RKO (cell line): ENCODE measurements around the gene BIN2.

Source experiments
- DNase-seq: peaks from one replicate; pipeline ENCODE4 v3.0.0-alpha.2; 2016; ENCODE audit warnings: low spot score

Gene BIN2

GRCh38 chr12:51254536-51254935, 69.4 kb downstream of the BIN2 start:
- DNase-seq = no peak

- DNase-seq = no peak
Observed at GRCh38 chr12:51253276-51253675, 70.7 kb downstream of the BIN2 start.

GRCh38 chr12:51247523-51248206, 76.3 kb downstream of the BIN2 start:
- no peak for DNase-seq

DNA sequence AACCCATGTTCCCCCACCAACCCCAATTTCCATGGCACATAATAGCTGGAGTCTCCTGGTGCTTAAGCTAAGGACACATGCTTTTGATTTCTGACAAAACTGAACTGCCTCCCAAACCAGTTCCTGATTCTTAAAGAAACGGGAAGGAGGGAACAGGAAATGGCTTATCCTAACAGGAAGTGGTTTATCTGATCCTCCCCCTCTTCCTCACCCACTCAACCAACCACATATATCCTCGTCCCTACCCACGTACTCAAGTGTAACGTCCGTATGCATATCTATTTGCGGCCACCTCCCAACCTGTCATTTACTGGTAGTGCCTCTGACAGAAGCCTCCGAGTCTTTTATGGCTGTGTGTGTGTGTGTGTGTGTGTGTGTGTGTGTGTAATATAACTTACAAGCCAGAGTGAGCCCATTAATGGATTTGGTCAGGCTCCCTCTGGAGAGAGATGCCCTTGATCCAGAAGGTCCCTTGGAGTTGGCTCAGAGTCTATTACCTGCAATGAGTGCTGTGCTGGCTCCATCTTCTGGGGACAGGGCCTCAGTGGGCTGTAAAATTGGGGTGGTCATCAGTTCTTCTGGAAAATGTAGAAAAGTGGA, 77.6 kb downstream of the BIN2 start:
- DNase-seq = no peak

DNA sequence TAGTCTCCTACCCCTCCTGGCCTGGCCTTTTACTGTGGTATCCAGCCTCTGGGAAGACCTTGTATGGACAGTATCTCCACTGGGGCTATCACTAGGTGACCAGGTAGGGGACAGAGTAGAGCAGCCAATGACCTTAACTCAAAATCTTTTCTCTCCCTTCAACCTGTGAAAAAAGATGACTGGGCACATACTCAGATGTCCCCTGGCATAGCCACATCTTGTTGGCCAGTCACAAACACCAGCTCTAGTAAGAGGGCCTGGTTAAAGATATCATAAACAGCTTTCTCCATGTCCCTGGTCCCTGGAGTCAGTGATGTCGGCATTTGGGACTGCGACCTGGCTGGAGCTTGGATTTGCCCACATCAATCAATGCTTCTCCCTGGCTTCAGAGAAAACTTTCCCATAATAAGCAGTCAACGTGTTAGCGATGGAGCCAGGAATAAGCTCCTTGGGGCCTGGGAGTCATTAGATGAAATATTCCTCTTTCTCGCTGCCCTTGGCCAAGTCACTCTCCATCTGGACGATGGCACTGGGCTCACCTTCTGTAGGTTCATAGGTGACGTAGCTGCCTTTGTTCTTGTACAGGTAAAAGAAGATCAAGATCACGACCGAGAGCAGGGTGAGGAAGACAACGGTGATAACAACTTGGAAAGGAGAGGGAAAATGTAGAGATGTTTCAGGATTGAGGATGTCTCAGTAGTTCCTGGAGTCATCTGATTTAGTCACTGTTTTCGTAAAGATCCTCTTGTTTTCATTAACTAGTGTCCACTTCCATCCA, 78.3 kb downstream of the BIN2 start:
- no peak for DNase-seq

DNA sequence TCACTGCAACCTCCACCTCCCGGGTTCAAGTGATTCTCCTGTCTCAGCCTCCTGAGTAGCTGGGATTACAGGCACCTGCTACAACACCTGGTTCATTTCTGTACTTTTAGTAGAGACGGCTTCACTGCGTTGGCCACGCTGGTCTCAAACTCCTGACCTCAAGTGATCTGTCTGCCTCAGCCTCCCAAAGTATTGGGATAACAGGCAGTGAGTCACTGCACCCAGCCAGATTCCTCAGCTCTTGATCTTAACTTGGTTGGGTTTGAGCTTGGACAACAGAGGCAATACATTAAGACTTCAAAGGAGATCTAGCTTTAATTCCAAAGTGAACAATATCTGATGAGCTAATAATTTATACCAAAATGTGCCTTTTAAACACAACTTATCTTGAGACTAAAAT, 79.7 kb downstream of the BIN2 start:
- DNase-seq = no peak

DNA sequence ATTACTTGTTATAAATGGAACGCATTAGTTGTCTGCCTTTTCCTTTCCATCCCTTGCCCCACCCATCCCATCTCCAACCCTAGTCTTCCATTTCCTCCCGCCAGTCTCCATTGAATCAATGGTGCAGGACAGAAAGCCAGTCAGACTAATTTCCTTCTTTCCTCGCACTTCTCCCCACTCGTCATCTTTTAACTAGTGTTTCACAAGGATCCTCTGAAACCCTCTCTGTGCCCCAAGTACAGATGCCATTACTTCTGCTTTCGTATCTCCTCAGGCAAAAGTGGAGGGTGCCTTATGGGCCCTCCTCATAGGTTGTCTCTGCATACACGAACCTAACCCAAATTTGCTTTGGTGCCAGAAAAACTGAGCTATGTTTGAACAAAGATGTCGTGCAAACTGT, 81.1 kb downstream of the BIN2 start:
- DNase-seq = no peak

GRCh38 chr12:51242120-51242519, 81.9 kb downstream of the BIN2 start:
- no peak for DNase-seq

GRCh38 chr12:51240971-51241370, 83.0 kb downstream of the BIN2 start:
- DNase-seq = peak; percentile 80

DNA sequence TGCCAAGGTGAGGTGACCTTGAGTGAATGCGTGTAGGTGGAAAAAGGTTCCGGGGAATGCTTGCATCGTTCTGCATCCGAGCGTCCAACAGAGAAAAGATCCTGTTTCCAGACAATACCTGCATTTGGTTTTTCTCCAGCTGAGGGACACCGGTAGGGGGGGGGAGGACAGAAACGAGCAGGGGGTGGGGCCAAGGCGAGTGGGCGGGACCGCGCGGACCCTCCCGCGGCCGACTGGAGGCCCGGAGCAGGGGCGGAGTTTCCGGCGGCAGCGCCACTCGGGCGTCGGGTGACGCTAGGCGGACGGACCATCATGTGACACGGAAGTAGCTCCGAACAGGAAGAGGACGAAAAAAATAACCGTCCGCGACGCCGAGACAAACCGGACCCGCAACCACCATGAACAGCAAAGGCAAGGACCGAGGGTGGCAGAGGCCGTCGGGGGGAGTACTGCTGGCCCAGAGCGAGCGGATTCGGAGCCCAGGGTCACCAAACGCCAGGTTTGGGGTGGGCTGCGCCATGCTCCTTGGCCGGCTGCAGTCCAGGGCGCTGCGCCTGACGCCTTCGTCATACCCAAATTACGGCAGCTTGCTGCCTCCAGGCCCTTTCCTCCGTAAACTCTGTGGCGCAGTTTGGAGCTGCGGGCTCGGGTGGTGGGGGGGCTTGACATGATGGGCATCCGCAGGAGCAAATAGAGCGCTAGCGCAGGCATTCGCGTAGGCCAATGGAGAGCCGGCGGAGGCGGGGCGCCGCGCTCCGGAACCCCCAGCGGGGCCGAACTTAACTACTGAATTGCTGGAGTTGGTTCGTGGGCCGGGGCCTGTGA, 85.3 kb downstream of the BIN2 start, which contains the start of gene DAZAP2:
TSS of gene DAZAP2 (plus strand) at position 317 of the 825 bp plus-strand sequence. CDS start at position 399, 82 bp downstream.
- peak; percentile 94 for DNase-seq

GRCh38 chr12:51238037-51238509, 85.9 kb downstream of the BIN2 start:
- DNase-seq = no peak

DNA sequence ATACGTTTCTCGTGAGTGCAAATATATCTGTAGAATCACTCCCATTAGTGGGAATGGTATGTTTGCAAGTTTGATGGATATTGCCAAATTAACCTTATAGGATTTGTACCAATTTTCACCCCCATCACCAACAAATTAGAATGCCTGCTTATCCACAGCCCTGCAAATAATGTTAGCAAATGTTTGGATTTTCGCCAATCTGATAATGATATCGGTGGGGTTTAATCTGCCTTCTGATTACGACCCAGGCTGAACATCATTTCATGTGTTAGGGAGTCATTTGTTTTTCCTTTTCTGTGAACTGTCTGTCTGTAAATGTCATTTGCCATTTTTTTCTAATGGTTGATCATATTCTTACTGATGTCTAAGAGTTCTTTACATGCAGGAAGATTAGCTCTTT, 89.4 kb downstream of the BIN2 start:
- no peak for DNase-seq

GRCh38 chr12:51232642-51233041, 91.3 kb downstream of the BIN2 start:
- DNase-seq = no peak
